Esophagus muscularis mucosa (tissue), 4 donors: ENCODE measurements around the gene MAGEA9. TPM values are rescaled to one million over a fixed set of nuclear protein-coding genes. Genes with fewer than 3 reads are reported as not detected.

Experiments used
- DNase-seq: peaks from one replicate; pipeline ENCODE4 v3.0.0-alpha.2; 2017; ENCODE audit errors: extremely low spot score
- H3K27ac ChIP-seq, 4 donors: fragments of 200-600 bp; sonication (generic); replicated peaks in 1 of 4; 1 replicate in 3 of 4; 2 replicates in 1 of 4; pipeline ENCODE4 v1.5.1; 2016 to 2019; ENCODE audit warnings: mild to moderate bottlenecking in 1 of 4
- H3K27me3 ChIP-seq, 4 donors: fragments of 200-600 bp; sonication (generic); one replicate each; pipeline versions ENCODE4 v1.5.1 to v1.6.0; 2016 to 2019
- H3K36me3 ChIP-seq, 4 donors: fragments of 200-600 bp; sonication (generic); one replicate each; pipeline ENCODE4 v1.5.1; 2016 to 2019
- H3K4me1 ChIP-seq, 4 donors: fragments of 200-600 bp; sonication (generic); one replicate each; pipeline ENCODE4 v1.5.1; 2016 to 2019
- H3K4me3 ChIP-seq, 4 donors: fragments of 200-600 bp; sonication (generic); 1 replicate in 2 of 4; 2 replicates in 2 of 4; pipeline ENCODE4 v1.5.1; 2016 to 2019; ENCODE audit warnings: mild to moderate bottlenecking in 4 of 4, moderate library complexity in 1 of 4
- H3K9me3 ChIP-seq, 4 donors: fragments of 200-600 bp; sonication (generic); 1 replicate in 3 of 4; 2 replicates in 1 of 4; pipeline ENCODE4 v1.5.1; 2016 to 2019
- EP300 ChIP-seq: sonication (generic); formaldehyde crosslinking; IDR thresholded peaks from one replicate; pipeline ENCODE4 v1.6.1; 2017; ENCODE audit warnings: antibody characterized with exemption
- POLR2A ChIP-seq: fragments of 450-650 bp; IDR thresholded peaks from one replicate; pipeline ENCODE4 v1.6.1; 2017; ENCODE audit warnings: antibody characterized with exemption, moderate library complexity, mild to moderate bottlenecking, low read depth
- POLR2AphosphoS5 ChIP-seq, 2 donors: sonication (generic); formaldehyde crosslinking; IDR thresholded peaks; one replicate each; pipeline ENCODE4 v1.6.1; 2017; ENCODE audit warnings: antibody characterized with exemption in 2 of 2
- WGBS: methylation state at CpG from one replicate; pipeline ENCODE4 v1.1.5; 2018; 5-methylcytosine and 5-hydroxymethylcytosine counted together
- intact Hi-C: fragments of 100-400 bp; cut with DNase I; formaldehyde crosslinking; loops from one replicate; pipeline ENCODE4 v1.15.1; 2023
- total RNA-seq, 4 donors: library from RNA; depleted of rRNA; stranded (reverse); fragments of >200 nt; gene quantifications; one replicate each; pipeline versions ENCODE4 v1.1.0 to v1.2.1, GENCODE V29; 2016
- TF ChIP-seq, protein P1 (sequence below), 3 experiments: fragments of 200-600 bp in 2 of 3; fragments of 450-650 bp in 1 of 3; sonication (generic) in 2 of 3; IDR thresholded peaks; one replicate each; pipeline ENCODE4 v1.5.1; 2017 to 2019; ENCODE audit warnings: antibody characterized with exemption in 3 of 3, mild to moderate bottlenecking in 2 of 3, moderate library complexity in 1 of 3

MAGEA9 gene
- total RNA-seq, 4 donors from 2014 or later = not detected

DNA sequence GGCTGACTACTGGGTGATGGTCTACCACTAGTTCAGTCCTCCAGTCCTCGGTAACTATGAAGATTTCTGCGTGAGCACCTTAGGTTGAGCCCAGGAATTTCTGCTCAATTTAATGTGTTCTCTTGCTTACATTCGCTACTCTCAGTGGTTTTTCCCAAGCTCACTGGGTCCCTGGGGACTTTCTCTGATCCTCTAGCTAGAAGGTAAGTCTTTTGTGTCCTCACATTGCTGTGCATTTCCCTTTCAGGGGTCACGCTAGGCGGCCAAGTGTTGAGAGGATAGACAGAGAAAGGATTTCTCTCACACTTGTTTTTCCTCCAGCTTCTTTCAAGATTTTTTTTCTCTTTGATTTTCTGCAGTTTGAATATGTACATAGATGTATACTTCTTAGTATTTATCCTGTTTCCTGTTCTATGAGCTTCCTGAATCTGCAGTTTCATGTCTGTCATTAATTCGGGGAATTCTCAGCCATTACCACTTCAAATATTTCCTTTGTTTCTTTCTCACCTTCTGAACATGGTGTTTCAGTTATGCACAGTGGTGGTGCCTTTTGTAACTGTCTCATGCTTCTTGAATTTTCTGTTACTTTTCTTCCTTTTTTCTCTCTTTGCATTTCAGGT, 17.5 kb downstream of the MAGEA9 start:
- Histone ChIP-seq H3K27me3 (no peaks in the 10 kb centered on the region), H3K36me3 (no peaks in the 10 kb centered on the region), H3K4me1 (no peaks in the 10 kb centered on the region), H3K27ac (no peak overlapping the region), H3K9me3 (no peaks in the 10 kb centered on the region), H3K4me3 (no peak overlapping the region)
- DNase-seq = no peak
- TF ChIP-seq EP300 (no peak), POLR2AphosphoS5 (IDR thresholded peaks at IDR 0.05) (no peak), POLR2A (no peak)
- TF ChIP-seq, protein P1, sequence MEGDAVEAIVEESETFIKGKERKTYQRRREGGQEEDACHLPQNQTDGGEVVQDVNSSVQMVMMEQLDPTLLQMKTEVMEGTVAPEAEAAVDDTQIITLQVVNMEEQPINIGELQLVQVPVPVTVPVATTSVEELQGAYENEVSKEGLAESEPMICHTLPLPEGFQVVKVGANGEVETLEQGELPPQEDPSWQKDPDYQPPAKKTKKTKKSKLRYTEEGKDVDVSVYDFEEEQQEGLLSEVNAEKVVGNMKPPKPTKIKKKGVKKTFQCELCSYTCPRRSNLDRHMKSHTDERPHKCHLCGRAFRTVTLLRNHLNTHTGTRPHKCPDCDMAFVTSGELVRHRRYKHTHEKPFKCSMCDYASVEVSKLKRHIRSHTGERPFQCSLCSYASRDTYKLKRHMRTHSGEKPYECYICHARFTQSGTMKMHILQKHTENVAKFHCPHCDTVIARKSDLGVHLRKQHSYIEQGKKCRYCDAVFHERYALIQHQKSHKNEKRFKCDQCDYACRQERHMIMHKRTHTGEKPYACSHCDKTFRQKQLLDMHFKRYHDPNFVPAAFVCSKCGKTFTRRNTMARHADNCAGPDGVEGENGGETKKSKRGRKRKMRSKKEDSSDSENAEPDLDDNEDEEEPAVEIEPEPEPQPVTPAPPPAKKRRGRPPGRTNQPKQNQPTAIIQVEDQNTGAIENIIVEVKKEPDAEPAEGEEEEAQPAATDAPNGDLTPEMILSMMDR (IDR thresholded peaks at IDR 0.05) = no peak
- intact Hi-C loops = no loop called here
- 87% methylated on average over 6 of the region's 6 CpGs for WGBS

DNA sequence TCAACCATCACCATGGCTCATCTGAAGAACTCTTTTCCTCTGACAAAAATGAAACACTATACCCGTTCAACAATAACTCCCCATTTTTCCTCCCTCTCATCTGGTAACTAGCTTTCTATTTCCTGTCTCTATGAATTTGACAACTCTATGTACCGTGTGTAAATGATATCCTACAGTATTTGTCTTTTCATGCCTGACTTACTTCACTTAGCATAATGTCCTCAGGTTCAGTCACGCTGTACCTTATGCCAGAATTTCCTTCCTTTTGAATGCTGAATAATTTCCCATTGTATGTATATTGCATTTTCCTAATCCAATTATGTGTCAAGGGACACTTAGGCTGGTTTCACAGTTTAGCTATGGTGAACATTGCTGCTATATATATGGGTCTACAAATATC, 18.2 kb downstream of the MAGEA9 start:
- Histone ChIP-seq H3K27me3 (no peaks in the 10 kb centered on the region), H3K9me3 (no peaks in the 10 kb centered on the region), H3K4me1 (no peaks in the 10 kb centered on the region), H3K4me3 (no peak overlapping the region), H3K36me3 (no peaks in the 10 kb centered on the region), H3K27ac (no peak overlapping the region)
- intact Hi-C loops = no loop called here
- no peak for DNase-seq
- 64% methylated on average over 3 of the region's 3 CpGs for WGBS
- no peak for TF ChIP-seq POLR2AphosphoS5 (IDR thresholded peaks at IDR 0.05)
- TF ChIP-seq, protein P1 (IDR thresholded peaks at IDR 0.05) = no peak
- TF ChIP-seq POLR2A = no peak

DNA sequence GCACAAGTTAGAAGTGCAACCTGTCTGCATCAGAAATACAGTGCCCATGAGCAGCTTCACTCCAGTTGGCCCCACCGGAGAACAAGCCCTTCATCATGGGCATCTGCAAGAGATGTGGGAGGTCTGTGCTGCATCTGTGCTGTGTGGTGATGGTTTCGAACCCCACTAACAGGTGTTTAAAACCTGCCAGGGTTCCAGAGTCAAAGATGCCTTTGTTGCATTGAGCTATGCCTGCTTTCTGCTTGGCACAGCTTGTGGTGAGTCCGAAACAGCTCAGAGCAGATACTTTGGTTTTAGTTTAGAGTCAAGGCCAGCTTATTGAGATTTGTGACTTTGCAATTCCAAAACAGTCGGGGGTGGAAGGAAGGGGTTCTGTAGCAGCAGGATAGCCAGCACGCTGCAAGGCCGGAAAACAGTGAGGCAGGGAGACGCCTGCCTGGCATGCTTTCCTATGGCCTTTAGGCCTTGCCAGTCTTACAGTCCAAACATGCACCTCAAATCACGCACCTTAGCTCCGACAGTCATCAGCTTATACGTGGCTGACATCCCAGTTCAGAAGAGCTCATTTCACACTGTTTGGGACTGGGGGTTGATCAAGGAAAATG, 21.8 kb downstream of the MAGEA9 start:
- Histone ChIP-seq H3K9me3 (no peaks in the 10 kb centered on the region), H3K36me3 (no peaks in the 10 kb centered on the region), H3K4me3 (no peak overlapping the region), H3K4me1 (no peaks in the 10 kb centered on the region), H3K27me3 (no peaks in the 10 kb centered on the region), H3K27ac (no peak overlapping the region)
- TF ChIP-seq POLR2A = no peak
- no peak for TF ChIP-seq EP300
- intact Hi-C loops = no loop called here
- DNase-seq = no peak
- 77% methylated on average over 8 of the region's 10 CpGs for WGBS

DNA sequence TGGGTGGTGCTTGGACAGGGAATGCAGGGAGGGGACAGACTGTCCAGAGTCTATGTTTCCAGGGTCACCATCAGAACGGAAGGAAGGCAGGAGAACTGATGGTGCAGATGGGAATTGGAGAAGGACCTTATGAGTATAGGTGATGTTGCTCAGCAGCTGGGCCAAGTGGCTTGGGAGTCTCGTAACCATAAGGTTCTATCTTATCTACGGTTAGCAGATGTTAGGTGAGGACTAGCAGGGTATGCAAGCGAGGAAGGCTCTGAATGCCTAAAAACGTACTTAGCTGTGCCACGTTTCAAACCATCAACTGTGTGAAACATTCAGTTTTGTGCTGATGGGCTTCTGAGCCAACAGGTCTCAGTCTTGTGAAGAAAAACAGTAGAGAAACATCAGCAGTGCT, 22.4 kb downstream of the MAGEA9 start:
- WGBS = 73% methylated on average over 6 of the region's 6 CpGs
- H3K27me3 ChIP-seq = no peaks in the 10 kb centered on the region
- intact Hi-C loops = no loop called here
- H3K9me3 ChIP-seq = no peaks in the 10 kb centered on the region
- DNase-seq = no peak
- no peaks in the 10 kb centered on the region for H3K4me1 ChIP-seq
- H3K27ac ChIP-seq = no peak overlapping the region
- no peaks in the 10 kb centered on the region for H3K36me3 ChIP-seq
- no peak overlapping the region for H3K4me3 ChIP-seq
- TF ChIP-seq POLR2AphosphoS5 (IDR thresholded peaks at IDR 0.05) = no peak
- no peak for TF ChIP-seq POLR2A
- TF ChIP-seq, protein P1 (IDR thresholded peaks at IDR 0.05) = no peak
- TF ChIP-seq EP300 = no peak

DNA sequence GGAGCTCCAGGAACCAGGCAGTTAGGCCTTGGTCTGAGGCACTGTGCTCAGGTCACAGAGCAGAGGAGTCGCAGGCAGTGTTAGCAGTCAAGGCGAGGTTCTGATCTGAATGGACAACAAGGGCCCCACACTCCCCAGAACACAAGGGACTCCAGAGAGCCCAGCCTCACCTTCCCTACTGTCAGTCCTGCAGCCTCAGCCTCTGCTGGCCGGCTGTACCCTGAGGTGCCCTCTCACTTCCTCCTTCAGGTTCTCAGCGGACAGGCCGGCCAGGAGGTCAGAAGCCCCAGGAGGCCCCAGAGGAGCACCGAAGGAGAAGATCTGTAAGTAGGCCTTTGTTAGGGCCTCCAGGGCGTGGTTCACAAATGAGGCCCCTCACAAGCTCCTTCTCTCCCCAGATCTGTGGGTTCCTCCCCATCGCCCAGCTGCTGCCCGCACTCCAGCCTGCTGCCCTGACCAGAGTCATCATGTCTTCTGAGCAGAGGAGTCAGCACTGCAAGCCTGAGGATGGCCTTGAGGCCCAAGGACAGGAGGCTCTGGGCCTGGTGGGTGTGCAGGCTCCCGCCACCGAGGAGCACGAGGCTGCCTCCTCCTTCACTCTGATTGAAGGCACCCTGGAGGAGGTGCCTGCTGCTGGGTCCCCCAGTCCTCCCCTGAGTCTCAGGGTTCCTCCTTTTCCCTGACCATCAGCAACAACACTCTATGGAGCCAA, 26.2 kb downstream of the MAGEA9 start:
- intact Hi-C loops = no loop called here
- 92% methylated on average over 2 of the region's 12 CpGs for WGBS

More for the DNA sequence above, 26.2 kb downstream of the MAGEA9 start:
- Histone ChIP-seq H3K4me3 (no peak overlapping the region), H3K27ac (no peak overlapping the region), H3K9me3 (no peaks in the 10 kb centered on the region), H3K27me3 (no peaks in the 10 kb centered on the region), H3K36me3 (no peaks in the 10 kb centered on the region), H3K4me1 (no peaks in the 10 kb centered on the region)
- no peak for DNase-seq
- TF ChIP-seq POLR2AphosphoS5 (IDR thresholded peaks at IDR 0.05) = no peak
- TF ChIP-seq EP300 = no peak
